SHP77 (cell line): ENCODE data around the gene CPE.
A peak's percentile ranks its signal among the peaks of the same experiment; 100 is the strongest.

Experiments
- DNase-seq, 2 experiments: peaks; one replicate each; lab custom pipeline; 2025; lab: John Stamatoyannopoulos, UW

The CPE gene

GRCh38 chr4:165364452-165365080, 14.2 kb upstream of the CPE start:
- DNase-seq: no peak

GRCh38 chr4:165367040-165367439, 11.8 kb upstream of the CPE start:
- DNase-seq: no peak

- no peak for DNase-seq
Measured at GRCh38 chr4:165368114-165368513, 10.7 kb upstream of the CPE start.

- no peak for DNase-seq
Measured at GRCh38 chr4:165368567-165368966, 10.2 kb upstream of the CPE start.

GRCh38 chr4:165369522-165369921, 9.3 kb upstream of the CPE start:
- DNase-seq: no peak

- DNase-seq: no peak
Measured at GRCh38 chr4:165370530-165370929, 8.3 kb upstream of the CPE start.

DNA sequence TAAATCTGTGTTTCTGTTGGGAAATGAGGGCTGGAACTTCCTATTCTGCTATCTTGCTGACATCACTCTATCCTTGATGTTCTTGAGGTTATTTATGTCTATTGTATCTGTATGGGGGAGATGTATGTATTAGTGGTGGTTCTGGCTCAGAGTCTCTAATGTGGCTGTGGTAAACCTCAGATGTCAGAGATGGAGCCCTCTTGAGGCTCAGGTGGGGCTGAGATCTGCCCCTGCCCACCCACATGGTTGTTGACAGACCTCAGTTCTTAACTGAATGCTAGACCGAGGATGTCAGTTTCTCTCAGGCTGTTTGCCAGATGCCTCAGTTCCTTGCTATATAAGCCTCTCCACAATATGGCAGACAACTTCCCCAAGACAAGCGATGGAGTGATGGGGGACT, 3.3 kb upstream of the CPE start:
- DNase-seq: no peak

- DNase-seq: no peak
Measured at GRCh38 chr4:165378398-165378744, 437 bp upstream of the CPE start.

DNA sequence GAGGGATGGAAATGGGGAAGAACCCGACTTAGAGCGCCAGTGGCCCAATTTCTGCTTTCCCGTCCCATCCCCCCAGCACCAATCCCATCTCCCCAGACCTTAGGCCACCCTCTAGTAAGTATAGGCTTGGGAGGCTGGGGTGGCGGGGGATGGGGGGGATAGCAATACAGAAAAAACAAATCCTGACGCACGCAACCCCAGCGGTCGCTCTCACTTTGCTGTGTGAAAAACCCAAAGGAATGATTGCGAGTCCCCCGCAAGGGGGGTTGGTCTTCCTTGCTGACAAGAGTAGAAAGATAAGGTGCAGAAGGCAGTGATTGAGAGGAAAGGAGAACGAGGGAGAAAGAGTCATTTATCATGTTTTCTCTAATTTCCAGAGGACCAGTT, 863 bp downstream of the CPE start:
- peak; percentile 60 to 62 for DNase-seq

DNA sequence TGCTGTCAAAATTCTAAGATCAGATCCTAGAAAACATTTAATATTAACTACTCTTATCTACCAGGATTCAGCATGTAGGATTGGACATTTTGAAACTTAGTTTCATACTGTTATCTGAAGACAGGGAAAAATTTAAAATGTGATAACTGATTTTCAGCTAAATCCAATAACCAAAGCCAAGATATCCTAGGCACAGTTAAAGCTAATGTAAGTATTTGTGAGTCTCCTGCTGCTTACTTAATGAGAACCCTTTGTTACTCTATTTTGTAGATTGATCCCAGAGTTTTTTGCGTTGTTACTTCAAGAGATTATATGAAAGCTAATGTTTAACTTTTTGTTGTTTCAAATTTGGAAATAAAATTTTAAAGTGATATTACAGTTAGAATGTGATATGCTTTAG, 2.0 kb downstream of the CPE start:
- no peak for DNase-seq

- no peak for DNase-seq
Measured at GRCh38 chr4:165381821-165382373, 3.1 kb downstream of the CPE start.

DNA sequence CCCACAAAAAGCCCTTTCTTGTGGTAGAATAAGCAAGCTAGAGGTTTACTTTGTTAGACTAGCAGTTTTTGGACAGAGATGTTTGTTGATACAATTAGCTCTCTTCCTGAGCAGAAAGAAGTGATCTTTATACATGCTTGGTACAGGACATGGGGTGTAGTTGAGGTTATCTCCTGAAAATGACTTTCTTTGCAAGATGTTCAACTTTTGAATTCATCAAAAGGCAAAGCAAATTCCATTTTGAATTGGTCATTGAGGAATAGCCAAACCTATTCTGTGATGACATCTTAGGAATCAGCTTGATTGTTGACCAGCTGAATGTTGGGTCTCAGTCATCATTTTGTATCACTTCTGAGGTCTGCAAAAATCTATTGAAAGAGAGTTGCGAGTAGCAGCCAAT, 3.8 kb downstream of the CPE start:
- no peak for DNase-seq

GRCh38 chr4:165383591-165384073, 4.8 kb downstream of the CPE start:
- peak; percentile 36 to 59 for DNase-seq

- DNase-seq: no peak
Measured at GRCh38 chr4:165384186-165384585, 5.4 kb downstream of the CPE start.

- DNase-seq: peak in 1 of 2 experiments; percentile 43
Measured at GRCh38 chr4:165384598-165384997, 5.8 kb downstream of the CPE start.

GRCh38 chr4:165385126-165385525, 6.3 kb downstream of the CPE start:
- DNase-seq: no peak

- DNase-seq: no peak
Measured at GRCh38 chr4:165386328-165386727, 7.5 kb downstream of the CPE start.

GRCh38 chr4:165388756-165389155, 9.9 kb downstream of the CPE start:
- DNase-seq: no peak

- no peak for DNase-seq
Measured at GRCh38 chr4:165393051-165393450, 14.2 kb downstream of the CPE start.

- DNase-seq: no peak
Measured at GRCh38 chr4:165393704-165394103, 14.9 kb downstream of the CPE start.

DNA sequence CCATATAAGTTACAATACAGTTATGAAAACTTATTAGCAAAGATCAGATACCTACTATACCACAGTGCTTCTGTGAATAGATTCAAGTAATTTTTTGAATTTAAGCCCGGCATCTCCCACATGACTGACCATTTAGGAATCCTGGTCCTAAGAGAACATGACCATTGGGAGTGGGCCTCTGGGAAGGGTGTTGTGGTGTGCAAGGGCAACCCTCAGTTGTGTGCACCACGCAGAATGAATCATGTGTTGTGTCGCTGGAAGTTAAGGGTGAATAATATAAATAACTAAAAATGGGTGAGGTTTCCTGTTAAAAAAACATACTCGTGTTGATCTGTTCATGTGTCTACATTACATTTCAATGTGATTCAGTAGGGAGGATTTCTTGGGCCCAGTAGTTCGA, 15.5 kb downstream of the CPE start:
- DNase-seq: no peak

DNA sequence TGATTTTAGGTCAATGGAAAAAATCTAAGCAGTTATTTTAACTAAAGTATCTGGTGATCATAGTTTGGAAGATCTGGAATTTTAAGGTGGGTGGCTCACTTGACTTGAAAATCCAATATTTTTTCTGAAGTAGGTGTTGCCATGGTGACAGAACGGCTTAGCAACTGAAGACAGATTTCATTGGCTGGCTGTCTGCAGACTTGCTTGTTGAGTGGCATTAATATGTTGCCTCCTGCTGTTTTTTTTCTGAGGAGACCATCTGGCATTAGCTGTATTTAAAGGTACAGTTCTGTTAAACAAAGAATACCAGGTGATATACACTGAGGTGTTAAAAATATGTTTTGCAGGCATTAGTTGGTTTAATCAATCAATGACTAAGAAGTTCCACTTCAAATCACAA, 19.8 kb downstream of the CPE start:
- DNase-seq: peak; percentile 73 to 77

GRCh38 chr4:165402375-165402774, 23.6 kb downstream of the CPE start:
- DNase-seq: no peak

GRCh38 chr4:165403048-165403447, 24.2 kb downstream of the CPE start:
- no peak for DNase-seq
